Panc1 (cell line): ENCODE data around the gene DCTPP1.

Source experiments
- CTCF ChIP-seq: fragments of 450-650 bp; IDR thresholded peaks from 2 replicates; pipeline ENCODE4 v1.5.1; 2017; ENCODE audit warnings: mild to moderate bottlenecking
- POLR2AphosphoS5 ChIP-seq: IDR thresholded peaks from 2 replicates; pipeline ENCODE4 v1.6.1; 2012; ENCODE audit warnings: mild to moderate bottlenecking, low read depth, low read length, moderate library complexity
- TCF7L2 ChIP-seq: IDR thresholded peaks from 2 replicates; pipeline ENCODE4 v1.6.1; 2011; ENCODE audit warnings: mild to moderate bottlenecking, low read depth, low read length, inconsistent platforms

GRCh38 chr16:30409125-30410060 is 20.4 kb downstream of the DCTPP1 start:
- peak; percentile 96 for TF ChIP-seq CTCF
- TF ChIP-seq POLR2AphosphoS5: no peak; the same call in 1 of the 2 replicates
- TF ChIP-seq TCF7L2: no peak
